NCI-H526 (cell line): ENCODE results near the gene RRP8.
A peak's percentile ranks its signal among the peaks of the same experiment; 100 is the strongest.

Experiments
- DNase-seq, 2 experiments: peaks; one replicate each; lab custom pipeline; 2025; lab: John Stamatoyannopoulos, UW

Gene RRP8

DNA sequence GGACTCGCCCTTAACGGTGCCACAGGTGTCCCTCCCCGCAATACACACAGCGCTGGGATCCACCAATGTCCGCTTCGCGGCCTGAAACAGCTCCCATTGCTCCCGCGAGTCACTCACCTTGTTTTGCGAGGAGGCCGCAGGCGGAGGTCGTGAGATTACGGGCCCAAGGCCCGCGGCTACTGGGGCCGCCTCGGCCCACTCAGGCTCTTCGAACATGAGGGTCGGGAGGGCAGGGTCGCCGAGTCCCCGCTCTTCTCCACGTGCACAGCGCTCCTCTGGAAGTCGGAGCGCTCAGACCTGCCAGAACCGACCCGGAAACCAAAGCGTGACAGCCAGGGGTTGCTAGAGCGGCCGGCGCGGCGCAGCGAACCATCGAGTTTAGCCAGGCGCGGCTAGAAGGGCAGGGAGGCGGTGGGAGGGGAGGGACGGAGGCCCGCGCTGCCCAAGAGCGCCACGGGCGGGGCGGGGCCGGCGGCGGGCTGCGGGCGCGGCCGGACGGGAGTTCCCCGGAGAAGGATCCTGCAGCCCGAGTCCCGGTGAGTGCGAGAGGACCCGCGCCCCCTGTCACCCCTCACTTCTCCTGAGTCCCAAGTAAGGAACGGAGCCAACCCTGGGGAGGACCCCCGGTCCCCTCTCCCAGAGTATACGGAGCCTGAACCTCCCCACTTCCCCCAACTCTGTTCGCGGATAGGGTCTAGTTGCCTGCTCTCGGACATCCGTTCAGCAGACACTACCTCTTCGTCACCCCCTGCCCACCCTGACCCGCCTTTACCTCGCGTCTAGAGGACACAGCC, at the start of gene RRP8, which contains the start of gene ILK:
RRP8 (minus strand) TSS at position 330 of the 794 bp plus-strand sequence; CDS start at position 216, 114 bp downstream.
ILK (plus strand) TSS at position 488 of the 794 bp plus-strand sequence. CDS start 498 bp downstream, outside the sequence.
- DNase-seq, result peak; percentile 80 to 97

DNA sequence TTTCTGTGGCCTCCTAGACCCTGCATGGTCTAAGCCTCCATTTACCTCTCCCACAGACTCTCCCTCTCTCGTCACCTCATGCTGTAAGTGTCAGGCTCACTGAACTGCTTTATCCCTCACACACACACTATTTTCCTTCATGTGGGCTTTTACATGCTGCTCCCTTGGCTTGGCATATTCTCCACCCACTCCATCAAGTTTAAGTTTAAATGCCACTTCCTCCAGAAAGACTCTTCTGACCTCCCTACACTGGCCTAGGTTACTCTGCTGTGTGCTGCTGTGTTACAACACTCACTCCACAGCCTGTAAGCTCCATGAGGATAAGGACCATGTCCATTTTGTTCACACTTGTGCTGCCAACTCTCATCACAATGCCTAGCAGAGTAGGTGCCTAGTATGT, 49.7 kb upstream of the RRP8 start:
- no peak for DNase-seq

DNA sequence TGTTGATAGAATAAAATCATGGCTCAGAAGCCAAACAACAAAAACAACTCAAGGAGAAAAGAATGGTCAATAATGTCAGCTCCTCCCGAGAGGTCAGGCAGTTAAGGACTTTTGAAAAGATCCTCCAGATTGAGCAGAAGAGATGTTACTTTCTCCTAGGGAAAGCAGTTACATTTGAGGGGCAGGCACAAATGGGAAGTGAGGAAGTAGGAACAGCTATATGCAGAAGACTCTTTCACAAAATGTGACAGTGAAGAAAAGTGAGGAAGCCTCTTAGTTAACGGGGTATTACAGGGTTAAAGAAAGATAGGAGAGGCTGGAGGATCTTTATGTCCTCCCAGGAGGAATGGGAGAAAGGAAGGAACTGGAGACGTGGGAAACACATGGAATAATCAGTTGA, 48.8 kb upstream of the RRP8 start:
- no peak for DNase-seq

DNA sequence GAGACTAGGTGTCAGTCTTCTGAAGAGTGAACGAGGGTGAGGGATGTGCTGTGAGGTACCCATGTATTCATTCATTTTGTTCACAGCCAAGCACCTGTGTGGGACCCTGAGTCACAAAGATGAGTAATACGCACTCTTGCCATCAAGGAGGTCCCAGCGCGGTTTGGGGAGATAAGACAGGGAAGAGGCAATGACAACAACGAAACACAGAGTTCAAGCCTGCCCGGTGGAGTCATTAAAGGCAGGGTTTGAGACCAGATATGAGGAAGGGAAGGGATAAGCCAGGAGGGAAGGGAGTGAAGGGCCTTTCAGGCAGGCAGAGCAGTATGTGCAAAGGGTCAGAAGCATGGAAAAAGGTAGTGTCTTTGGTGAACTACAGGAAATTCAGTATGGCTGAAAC, 47.6 kb upstream of the RRP8 start:
- no peak for DNase-seq

DNA sequence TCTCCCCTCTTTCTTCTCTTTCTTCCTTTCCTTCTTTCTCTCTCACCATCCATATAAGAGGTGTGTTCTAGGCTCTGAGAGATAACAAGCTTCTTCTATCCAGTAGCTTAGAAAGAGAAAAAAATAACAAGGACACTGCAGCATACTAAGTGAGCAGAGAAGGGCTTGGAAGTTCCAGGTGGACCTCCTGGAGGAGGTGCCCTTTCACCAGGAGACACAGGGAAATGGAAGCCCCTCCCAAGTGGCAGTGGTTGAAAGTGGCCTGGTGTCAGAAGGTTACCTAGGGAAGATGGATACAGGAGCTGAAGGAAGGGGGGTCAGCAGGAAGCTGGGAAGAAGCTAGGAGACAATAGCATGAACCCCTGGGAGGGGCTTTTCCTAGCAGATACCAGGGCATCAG, 46.7 kb upstream of the RRP8 start:
- no peak for DNase-seq

DNA sequence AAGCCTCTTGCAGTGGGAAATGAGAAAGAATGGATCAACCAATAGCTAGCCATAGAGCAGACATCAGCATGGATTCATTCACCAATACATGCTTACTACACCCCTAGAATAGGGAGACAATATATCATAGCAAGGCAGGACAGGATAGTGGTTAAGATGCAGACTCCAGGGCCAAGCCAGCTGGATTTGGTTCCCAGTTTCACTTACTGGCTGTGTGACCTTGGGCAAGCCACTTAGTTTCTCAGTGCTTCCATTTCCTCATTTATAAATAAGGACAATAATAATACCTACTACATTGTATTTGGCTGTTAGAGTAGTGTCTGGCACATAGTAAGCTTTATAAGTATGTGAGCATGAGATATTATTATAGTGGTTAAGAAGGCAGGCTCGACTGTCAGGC, 45.1 kb upstream of the RRP8 start:
- DNase-seq, result no peak

DNA sequence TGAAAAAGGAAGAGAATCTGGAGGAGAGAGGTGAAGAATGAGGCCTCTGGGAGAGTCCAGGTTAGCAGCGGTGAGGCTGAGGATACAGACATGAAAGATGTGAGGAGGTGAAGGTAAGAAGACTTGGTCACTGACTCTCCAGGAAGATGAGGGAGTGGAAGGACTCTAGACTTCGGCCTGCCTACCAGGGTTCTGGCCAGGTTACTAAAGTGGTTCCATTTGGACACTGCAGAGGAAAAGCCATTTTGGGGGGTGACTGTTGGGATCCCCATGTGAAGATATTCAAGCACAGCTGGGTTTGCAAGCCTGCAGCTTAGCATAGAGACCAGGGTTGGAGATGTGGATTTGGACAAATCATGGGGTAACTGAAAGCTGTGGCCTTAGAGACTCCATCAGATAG, 44.4 kb upstream of the RRP8 start:
- DNase-seq, result no peak

DNA sequence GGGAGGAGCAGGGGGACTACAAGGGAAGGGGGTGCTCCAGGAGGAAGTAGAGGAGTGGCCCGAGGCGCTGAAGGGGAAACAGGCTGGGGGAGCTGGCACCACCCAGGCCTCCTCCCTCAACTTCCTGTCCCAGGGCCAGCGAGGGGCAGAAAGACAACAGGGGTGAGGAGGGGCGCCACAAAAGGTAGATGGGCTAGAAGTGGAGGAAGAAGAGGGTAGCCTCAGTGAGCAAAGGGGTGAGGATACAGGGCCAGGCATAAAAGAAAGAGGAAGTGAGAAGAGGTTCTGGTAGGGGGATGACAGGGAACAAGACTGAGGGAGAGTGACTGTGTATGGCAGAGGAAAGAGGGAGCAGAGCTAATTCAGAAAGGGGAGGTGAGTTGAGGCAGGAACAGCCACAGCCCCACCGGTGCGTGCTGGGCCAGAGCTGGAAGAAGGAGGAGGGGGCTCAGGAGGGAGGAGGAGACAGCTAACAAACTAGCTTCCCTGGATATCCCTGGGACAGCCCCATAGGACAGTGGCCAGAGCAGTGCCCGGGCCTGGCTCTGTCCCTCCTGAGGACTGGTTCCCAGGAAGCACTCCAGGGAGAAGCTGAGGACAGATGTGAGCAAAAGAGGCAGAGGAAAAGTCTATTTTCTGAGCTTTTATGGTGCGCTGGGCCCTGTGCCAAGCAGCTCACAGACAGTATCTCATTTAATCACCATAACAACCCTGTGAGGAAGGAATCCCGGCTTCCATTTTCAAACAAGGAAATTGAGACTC, 43.7 kb upstream of the RRP8 start:
- DNase-seq, result no peak

DNA sequence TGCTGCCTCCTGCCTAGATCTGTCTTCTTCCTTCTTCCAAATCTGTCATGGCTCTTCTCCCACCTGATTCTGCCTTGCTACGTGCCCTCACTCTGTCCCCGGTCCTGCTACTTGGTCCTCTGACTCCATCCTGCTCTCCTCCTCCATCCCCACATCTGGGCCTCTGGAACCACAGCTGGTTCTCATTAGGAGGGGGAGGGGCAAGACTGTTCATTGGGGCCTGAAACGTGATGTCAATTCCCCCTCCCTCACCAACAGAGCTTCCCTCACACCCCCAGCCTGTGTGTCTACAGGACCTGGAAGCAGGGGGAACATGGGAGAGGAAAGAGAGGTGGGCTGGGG, 43.1 kb upstream of the RRP8 start:
- DNase-seq, result no peak

DNA sequence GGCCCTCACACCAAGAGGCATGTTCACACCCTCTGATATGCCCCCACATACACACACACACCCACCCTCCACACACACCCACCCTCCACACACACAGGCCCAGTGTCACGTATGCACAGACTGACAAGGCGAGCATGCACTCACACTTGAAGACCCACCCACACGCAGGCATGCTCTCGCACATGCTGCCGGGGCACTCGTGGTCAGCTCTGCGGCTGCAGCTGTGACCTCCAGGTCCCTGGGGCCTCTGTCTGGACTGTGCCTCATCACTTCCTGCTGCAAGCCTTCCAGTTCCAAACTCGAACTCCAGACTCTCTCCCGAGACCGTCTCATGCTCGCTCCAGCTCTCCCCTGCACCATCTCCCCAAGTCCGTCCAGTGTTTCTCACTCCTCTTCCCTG, 42.7 kb upstream of the RRP8 start:
- DNase-seq, result no peak

DNA sequence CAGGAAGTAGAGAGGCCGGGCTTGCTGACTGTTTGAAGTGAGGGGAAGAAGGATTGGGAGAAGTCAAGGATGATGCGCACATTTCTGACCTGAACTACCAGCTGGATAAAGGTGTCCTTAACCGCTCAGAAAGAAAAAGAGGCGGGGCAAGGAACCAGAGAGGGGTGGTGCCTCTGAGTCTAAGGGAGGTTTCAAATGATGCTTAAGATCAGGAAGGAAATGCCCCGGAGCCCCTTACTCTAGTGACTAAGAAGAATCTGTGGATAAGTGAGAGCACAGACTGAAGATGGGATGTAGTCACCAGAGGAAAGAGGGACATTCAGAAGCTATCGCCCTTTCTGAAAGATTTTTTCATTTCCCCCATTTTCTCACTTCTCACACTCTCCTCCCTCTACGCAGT, 39.5 kb upstream of the RRP8 start:
- DNase-seq, result no peak

DNA sequence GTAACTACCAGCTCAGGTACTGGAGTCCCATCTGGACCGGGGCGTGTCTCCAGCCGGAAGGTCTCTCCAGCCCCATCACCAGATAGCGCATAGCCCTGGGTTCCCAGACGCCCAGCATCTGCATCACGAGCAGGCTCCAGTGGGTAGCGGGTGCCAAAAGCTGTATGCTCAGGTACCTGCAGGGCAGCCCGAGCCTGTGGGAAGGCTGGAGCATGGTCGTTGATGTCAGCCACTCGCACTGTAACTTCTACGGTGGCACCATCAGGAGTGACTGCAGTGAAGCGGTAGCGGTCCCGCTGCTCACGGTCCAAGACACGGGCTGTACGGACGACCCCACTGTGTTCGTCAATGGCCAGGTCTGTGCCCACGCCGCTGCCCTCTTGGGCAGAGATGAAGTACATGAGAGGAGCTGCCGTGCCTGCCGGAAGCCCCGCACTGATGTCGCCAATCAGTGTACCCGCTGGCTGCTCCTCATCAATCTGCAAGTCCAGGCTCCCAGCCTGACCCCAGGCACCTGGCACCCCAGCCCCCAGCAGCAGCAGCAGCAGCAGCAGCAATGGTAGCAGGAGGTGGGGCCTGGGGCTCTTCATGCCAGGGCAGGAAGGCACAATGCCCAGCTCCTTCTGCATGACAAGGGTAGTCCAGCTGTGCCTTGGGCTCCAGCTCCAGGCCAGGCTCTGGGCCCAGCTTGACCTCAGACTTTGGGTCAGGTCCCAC, 37.7 kb upstream of the RRP8 start:
- DNase-seq, result no peak

DNA sequence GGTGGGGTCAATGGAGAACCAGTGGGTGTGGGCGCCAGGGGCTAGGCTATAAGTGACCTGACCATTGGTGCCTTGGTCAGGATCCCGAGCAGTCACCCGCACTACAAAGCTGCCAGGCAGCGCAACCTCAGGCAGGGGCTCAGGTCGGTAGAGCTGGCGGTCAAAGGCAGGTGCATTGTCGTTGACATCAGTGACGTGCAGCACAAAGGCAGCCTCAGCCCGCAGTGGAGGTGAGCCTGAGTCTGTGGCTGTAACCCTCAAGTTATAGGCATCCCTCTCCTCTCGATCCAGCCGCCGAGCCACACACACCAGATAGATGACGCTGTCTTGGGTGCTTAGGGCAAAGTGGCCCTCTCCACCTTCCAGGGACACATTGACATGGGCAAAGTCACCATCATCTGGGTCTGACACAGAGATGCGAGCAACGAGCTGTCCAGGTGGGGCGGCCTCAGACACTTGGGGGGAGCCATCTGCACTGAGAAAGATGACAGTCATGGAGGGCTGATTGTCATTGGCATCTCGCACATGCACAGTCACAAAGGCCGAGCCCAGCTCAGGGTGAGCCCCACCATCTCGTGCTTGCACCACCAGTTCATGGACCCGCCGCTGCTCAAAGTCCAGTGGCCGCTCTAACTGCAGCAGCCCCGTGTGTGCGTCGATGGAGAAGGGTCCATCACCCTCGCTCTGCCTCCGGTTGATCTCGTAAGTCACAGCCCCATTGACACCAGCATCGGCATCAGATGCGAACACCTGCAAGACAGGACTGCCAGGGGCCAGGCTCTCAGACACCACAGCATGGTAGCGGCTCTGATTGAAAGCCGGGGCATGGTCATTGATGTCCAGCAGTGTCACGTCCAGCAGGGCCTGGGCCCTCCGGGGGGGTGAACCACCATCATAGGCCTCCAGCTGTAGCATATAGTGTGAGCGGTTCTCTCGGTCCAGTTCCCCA, 36.9 kb upstream of the RRP8 start:
- DNase-seq, result no peak

DNA sequence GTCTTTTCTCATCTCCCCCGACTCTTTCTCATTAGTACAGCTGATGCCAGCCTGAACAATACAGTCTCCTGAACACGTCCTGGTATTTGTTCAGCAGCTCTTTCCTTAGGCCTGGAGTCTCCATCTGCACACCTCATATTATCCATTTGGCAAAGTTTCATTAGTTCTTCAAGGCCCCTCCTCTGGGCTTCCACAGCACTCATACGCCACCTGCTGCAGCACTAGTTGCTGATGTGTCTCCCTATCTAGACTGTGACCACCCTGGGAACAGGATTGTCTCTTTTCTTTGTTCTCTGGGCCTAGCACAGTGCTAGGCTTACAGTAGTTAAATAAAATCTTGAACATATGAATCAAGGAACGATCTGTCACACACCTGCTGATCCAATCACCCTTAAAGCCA, 35.0 kb upstream of the RRP8 start:
- no peak for DNase-seq

DNA sequence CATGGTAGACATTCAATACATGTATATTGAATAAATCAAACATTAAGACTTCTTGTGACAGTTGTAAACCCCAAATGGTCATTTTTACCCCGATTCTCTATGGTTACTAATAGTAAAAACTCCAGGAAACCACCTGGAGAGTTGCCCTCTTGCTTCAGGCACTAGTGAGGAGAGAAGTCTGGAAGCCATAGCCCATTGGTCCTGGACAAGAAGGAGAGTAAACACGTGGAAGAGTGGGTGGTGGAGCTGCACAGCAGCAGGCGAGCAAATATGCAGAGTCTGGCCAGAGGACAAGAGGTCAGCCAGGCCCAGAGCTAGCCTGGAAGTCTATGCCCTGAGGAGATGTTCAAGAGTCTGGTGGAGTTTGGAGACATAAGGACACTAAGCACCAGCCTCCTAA, 34.5 kb upstream of the RRP8 start:
- DNase-seq, result no peak

DNA sequence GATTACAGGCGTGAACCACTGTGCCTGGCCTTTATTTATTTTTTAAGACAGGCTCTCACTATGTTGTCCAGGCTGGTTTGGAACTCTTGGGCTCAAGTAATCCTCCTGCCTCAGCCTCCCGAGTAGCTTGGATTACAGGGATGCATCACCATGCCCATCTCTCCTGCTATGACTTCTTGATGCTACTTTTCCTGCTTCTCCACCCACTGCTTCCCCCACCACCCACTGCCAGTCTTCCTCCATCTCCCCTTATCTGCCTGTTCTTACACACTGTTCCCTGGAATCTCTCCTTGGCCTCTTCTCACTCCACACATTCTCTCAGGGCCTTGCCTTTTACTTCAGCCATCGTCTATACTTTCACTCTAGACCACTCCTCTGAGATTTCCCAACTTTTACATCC, 33.1 kb upstream of the RRP8 start:
- no peak for DNase-seq

DNA sequence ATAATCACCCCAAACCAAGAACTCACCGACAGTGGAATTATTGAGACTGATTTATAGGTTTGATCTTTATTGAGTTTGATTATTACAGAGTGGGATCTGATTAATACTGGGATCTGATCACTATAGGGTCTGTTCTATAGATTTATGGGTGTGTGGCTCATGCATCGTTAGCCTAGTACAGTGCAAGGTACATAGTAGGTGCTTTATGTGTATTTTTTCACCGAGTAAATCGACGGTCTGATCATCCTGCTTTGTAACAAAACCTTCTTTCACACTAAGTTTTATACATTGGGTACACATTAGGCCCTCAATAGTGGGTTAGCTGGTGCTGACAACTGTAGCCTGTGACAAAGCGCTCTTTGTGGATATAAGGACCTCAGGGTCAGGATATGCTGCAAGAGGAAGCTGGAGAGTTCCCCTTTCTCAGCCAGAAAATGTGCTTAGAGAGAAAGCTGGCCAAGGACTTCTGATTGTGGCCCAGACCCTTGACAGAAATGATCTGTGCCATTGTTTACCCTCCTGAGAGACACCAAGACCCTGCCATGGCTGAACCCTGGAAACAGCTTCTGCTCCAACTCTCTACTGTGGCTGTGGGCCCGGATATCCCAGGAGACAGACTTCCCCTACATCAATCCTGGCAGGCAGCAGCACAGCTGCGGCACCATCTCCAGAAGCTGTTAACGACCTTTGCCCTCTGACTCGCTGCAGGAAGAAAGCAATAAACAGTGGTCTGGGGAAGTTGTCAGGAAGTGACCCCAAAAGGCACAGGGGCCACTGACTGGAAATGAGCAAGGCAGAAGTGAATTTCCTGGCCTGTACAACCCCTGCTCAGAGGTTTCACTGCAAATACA, 31.9 kb upstream of the RRP8 start:
- peak; percentile 15 to 45 for DNase-seq

DNA sequence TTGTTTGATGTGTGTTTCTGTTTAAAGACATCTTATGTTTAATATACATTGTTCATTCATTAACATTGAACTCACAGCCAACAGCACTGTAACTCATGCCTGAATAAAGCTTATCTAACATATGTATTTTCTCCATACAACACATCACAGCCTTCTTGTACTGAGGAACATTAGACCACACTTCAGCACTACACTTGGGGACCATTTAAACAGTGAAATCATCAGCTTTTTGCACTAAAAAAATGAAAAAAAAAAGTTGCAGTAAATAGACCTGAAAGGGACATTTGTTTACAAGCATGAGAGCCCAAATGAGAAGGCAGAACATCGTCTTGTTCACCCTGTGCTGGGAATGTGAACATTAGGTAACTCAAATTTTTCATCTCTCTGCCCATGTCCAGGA, 31.1 kb upstream of the RRP8 start:
- no peak for DNase-seq

DNA sequence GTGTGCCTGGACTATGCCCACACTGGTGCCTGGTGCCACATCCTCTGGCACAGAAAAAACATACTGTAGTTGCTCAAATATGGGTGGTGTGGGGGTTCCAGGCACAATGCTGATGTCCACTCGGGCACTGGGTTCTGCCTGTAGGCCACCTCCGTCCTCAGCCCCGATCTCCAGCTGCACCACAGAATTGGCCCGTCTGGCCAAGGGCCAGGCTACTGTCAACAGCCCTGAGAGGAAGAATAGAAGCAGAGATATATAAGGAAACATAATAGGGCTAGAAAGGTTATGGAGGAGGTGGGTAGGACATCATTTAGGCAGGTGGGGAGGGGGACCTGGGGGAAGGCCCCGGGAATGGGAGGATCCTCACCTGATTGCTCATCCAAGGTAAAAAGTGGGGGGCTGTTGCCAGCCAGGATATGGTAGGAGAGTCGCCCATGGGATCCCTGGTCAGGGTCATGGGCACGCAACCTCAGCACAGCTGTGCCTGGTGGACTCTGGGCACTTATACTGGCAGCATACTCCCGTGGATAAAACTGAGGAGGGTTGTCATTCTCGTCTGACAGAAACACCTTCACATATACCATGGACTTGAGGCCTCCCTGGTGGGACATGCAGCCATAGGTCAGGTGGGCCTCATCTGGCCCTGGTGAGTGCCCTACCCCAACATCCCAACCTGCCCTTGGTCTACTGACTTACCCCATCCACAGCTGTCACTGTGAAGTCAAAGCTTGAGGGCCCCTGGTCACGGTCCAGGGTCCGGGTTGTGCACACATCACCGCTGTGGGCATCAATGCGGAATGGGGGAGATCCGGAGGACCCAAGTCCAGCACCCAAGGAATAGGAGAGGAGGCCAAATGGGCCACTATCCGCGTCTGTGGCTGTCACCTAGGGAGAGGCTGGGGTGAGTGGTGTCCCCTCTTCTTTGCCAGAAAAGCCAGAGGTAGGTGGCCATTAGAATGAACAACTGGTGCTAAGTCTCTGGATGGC, 30.3 kb upstream of the RRP8 start:
- no peak for DNase-seq
